Thyroid gland (tissue), 4 donors: Measurements from ENCODE around the gene ANTXR1.

ENCODE experiments used
- POLR2A ChIP-seq, 2 donors: fragments of 450-650 bp; IDR thresholded peaks; one replicate each; pipeline ENCODE4 v1.6.1; 2017; ENCODE audit warnings: antibody characterized with exemption in 2 of 2, mild to moderate bottlenecking in 2 of 2, moderate library complexity in 1 of 2
- TF ChIP-seq, protein P1 (sequence below), 6 experiments: fragments of 200-600 bp in 3 of 6; fragments of 450-650 bp in 3 of 6; sonication (generic) in 3 of 6; IDR thresholded peaks; one replicate each; pipeline ENCODE4 v1.5.1; 2016 to 2019; ENCODE audit warnings: antibody characterized with exemption in 6 of 6, mild to moderate bottlenecking in 2 of 6, inconsistent platforms in 1 of 6, moderate library complexity in 1 of 6

DNA sequence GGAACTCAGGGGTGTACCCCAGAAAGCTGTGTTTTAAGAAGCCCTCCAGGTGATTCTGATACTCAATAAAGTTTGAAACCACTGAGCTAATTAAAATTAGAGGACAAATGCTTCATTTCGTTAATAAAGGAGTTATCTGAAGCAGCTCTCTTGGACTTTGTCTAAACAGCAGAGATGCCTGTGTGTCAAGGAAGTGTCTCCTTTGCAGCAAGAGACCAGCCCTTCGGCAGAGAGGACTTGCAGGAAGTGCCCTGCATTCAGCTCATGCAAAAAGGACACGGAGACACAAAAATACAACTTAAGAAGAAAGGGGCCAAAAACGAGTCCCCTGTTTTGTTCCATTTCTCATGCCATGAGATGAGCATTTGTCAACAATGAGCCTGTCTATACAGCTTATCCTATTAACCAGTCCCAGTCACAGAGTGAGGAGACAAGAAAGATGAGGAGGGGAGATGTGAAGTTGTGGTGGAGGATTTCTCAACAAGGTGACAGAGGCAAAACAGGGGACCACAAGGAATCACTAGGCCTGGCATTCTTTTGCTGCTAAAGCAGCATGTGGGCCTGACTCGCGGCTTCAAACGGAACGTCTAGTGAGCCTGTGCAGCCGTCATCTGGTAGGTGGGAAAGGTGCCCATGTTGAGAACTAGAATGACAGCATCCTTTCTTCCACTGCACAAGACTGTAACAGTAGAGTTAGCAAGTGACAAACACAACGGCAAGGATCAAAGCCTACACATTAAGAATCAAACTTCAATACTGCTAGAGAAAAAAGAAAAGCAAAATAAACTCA is 152.3 kb downstream of the ANTXR1 start:
- TF ChIP-seq, protein P1, sequence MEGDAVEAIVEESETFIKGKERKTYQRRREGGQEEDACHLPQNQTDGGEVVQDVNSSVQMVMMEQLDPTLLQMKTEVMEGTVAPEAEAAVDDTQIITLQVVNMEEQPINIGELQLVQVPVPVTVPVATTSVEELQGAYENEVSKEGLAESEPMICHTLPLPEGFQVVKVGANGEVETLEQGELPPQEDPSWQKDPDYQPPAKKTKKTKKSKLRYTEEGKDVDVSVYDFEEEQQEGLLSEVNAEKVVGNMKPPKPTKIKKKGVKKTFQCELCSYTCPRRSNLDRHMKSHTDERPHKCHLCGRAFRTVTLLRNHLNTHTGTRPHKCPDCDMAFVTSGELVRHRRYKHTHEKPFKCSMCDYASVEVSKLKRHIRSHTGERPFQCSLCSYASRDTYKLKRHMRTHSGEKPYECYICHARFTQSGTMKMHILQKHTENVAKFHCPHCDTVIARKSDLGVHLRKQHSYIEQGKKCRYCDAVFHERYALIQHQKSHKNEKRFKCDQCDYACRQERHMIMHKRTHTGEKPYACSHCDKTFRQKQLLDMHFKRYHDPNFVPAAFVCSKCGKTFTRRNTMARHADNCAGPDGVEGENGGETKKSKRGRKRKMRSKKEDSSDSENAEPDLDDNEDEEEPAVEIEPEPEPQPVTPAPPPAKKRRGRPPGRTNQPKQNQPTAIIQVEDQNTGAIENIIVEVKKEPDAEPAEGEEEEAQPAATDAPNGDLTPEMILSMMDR (IDR thresholded peaks at IDR 0.05): no peak
- no peak for TF ChIP-seq POLR2A (IDR thresholded peaks at IDR 0.05)
